OCI-LY3 (cell line): ENCODE data around the gene HSD3B7.

Experiments used
- EZH2phosphoT487 ChIP-seq: fragments of 200-600 bp; shearing (Covaris generic); IDR thresholded peaks from 2 replicates; pipeline ENCODE4 v1.6.1; 2018; ENCODE audit warnings: antibody characterized with exemption, mixed run types, low read depth
- TF ChIP-seq, protein P1 (sequence below): fragments of 200-600, 300-600 bp; sonication (generic); IDR thresholded peaks from 2 replicates; pipeline ENCODE4 v1.5.1; 2014; ENCODE audit warnings: antibody characterized with exemption, low read length, low read depth

DNA sequence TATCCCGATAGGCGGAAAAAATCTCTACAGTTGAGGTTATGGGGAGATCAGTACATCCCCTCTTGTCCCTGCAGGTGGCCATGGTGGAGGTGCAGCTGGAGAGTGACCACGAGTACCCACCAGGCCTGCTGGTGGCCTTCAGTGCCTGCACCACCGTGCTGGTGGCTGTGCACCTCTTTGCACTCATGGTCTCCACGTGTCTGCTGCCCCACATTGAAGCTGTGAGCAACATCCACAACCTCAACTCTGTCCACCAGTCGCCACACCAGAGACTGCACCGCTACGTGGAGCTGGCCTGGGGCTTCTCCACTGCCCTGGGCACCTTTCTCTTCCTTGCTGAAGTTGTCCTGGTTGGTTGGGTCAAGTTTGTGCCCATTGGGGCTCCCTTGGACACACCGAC, 31.9 kb upstream of the HSD3B7 start:
- TF ChIP-seq, protein P1, sequence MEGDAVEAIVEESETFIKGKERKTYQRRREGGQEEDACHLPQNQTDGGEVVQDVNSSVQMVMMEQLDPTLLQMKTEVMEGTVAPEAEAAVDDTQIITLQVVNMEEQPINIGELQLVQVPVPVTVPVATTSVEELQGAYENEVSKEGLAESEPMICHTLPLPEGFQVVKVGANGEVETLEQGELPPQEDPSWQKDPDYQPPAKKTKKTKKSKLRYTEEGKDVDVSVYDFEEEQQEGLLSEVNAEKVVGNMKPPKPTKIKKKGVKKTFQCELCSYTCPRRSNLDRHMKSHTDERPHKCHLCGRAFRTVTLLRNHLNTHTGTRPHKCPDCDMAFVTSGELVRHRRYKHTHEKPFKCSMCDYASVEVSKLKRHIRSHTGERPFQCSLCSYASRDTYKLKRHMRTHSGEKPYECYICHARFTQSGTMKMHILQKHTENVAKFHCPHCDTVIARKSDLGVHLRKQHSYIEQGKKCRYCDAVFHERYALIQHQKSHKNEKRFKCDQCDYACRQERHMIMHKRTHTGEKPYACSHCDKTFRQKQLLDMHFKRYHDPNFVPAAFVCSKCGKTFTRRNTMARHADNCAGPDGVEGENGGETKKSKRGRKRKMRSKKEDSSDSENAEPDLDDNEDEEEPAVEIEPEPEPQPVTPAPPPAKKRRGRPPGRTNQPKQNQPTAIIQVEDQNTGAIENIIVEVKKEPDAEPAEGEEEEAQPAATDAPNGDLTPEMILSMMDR, result no peak
- TF ChIP-seq EZH2phosphoT487, result no peak
